SK-N-SH (cell line): ENCODE data around the gene ITGA2. TPM values are rescaled to one million over a fixed set of nuclear protein-coding genes. Genes with fewer than 3 reads are reported as not detected.

ENCODE experiments used
- CTCF ChIA-PET: fragments of 300-600, 350-600 bp; formaldehyde crosslinking; extraction: SDS; loops from one replicate; lab custom pipeline; 2021; lab: Yijun Ruan, JAX
- POLR2A ChIA-PET: fragments of 350-600 bp; sonication (Branson Sonifier 250); formaldehyde crosslinking; extraction: SDS; loops from one replicate; lab custom pipeline; 2020; ENCODE audit warnings: antibody characterized with exemption, inconsistent platforms; lab: Yijun Ruan, JAX
- DNase-seq: peaks from one replicate; pipeline ENCODE4 v3.0.0; 2012
- H2AFZ ChIP-seq: fragments of 200-600 bp; sonication (generic); 2 replicates; pipeline ENCODE4 v1.8.1; 2016; ENCODE audit warnings: antibody characterized with exemption, mild to moderate bottlenecking, low read depth
- H3F3A ChIP-seq: fragments of 200-600 bp; sonication (generic); replicated peaks from 2 replicates; pipeline ENCODE3; 2016; ENCODE audit warnings: antibody characterized with exemption, mild to moderate bottlenecking; ENCODE audit not compliant: insufficient read depth
- H3K27ac ChIP-seq, 2 experiments: fragments of 200-500 bp in 1 of 2; fragments of 200-600 bp in 1 of 2; sonication (Bioruptor generic) in 1 of 2; sonication (generic), shearing (Covaris generic) in 1 of 2; 2 replicates each; pipeline versions ENCODE4 v1.5.1 to v1.6.1; 2014 to 2016; ENCODE audit warnings: low read depth in 2 of 2, inconsistent platforms in 1 of 2, low read length in 1 of 2, mild to moderate bottlenecking in 1 of 2, mixed read lengths in 1 of 2
- H3K27me3 ChIP-seq: fragments of 200-600 bp; sonication (generic), shearing (Covaris generic); 2 replicates; pipeline ENCODE4 v1.6.1; 2016; ENCODE audit warnings: mixed run types; ENCODE audit not compliant: insufficient read depth
- H3K36me3 ChIP-seq, 2 experiments: fragments of 200-500 bp in 1 of 2; fragments of 200-600 bp in 1 of 2; sonication (Bioruptor generic) in 1 of 2; sonication (generic) in 1 of 2; replicated peaks in 1 of 2; 2 replicates each; pipeline versions ENCODE3 to v1.5.1; 2014 to 2016; ENCODE audit warnings: low read length in 1 of 2, mild to moderate bottlenecking in 1 of 2; ENCODE audit not compliant: insufficient read depth in 2 of 2, control insufficient read depth in 1 of 2
- H3K4me1 ChIP-seq, 2 experiments: fragments of 200-500 bp in 1 of 2; fragments of 200-600 bp in 1 of 2; sonication (Bioruptor generic) in 1 of 2; sonication (generic), shearing (Covaris generic) in 1 of 2; 2 replicates each; pipeline versions ENCODE4 v1.5.1 to v1.6.1; 2014 to 2016; ENCODE audit warnings: low read depth in 1 of 2, low read length in 1 of 2, mixed run types in 1 of 2; ENCODE audit not compliant: insufficient read depth in 2 of 2, control insufficient read depth in 1 of 2
- H3K4me2 ChIP-seq: fragments of 200-600 bp; sonication (generic), shearing (Covaris generic); 2 replicates; pipeline ENCODE4 v1.6.1; 2017; ENCODE audit warnings: mixed run types
- H3K4me3 ChIP-seq, 2 experiments: fragments of 200-500 bp in 1 of 2; fragments of 200-600 bp in 1 of 2; sonication (Bioruptor generic) in 1 of 2; sonication (generic), shearing (Covaris generic) in 1 of 2; 2 replicates each; pipeline versions ENCODE4 v1.5.1 to v1.8.1; 2014 to 2016; ENCODE audit warnings: low read depth in 2 of 2, inconsistent platforms in 1 of 2, low read length in 1 of 2, mild to moderate bottlenecking in 1 of 2, mixed read lengths in 1 of 2, moderate library complexity in 1 of 2
- H3K79me2 ChIP-seq: fragments of 200-600 bp; sonication (generic); 2 replicates; pipeline ENCODE4 v1.8.1; 2017; ENCODE audit warnings: mild to moderate bottlenecking; ENCODE audit not compliant: insufficient read depth
- H3K9ac ChIP-seq: fragments of 200-600 bp; sonication (generic); 2 replicates; pipeline ENCODE4 v1.6.1; 2017; ENCODE audit warnings: mixed run types
- H3K9me2 ChIP-seq: fragments of 200-600 bp; sonication (generic); 2 replicates; pipeline ENCODE4 v1.6.1; 2017; ENCODE audit warnings: mixed run types
- H3K9me3 ChIP-seq: fragments of 200-600 bp; sonication (generic); 2 replicates; pipeline ENCODE4 v1.6.1; 2017; ENCODE audit warnings: mixed run types, mild to moderate bottlenecking, moderate library complexity
- H4K20me1 ChIP-seq: fragments of 200-600 bp; sonication (generic); 2 replicates; pipeline ENCODE4 v1.6.1; 2017; ENCODE audit warnings: mild to moderate bottlenecking, mixed run types; ENCODE audit not compliant: insufficient read depth
- CHD2 ChIP-seq: fragments of 150-350 bp; IDR thresholded peaks from 2 replicates; pipeline ENCODE4 v1.6.1; 2018; ENCODE audit warnings: low read length; ENCODE audit not compliant: partially characterized antibody
- CTCF ChIP-seq: fragments of 200-600 bp; sonication (generic); IDR thresholded peaks from 2 replicates; pipeline ENCODE4 v1.6.1; 2017; ENCODE audit warnings: antibody characterized with exemption, mild to moderate bottlenecking, moderate library complexity
- EZH2phosphoT487 ChIP-seq: fragments of 200-600 bp; sonication (generic); IDR thresholded peaks from 2 replicates; pipeline ENCODE4 v1.6.1; 2017; ENCODE audit warnings: low read depth, mixed run types, mild to moderate bottlenecking, antibody characterized with exemption, moderate library complexity, borderline replicate concordance
- FOXM1 ChIP-seq: IDR thresholded peaks from 2 replicates; pipeline ENCODE4 v1.4.0; 2012; ENCODE audit warnings: low read depth, mild to moderate bottlenecking
- GABPA ChIP-seq: IDR thresholded peaks from 2 replicates; pipeline ENCODE4 v1.4.0; 2012; ENCODE audit warnings: low read depth, mild to moderate bottlenecking
- GATA2 ChIP-seq: sonication (generic); formaldehyde crosslinking; IDR thresholded peaks from 2 replicates; pipeline ENCODE4 v1.5.0; 2020; ENCODE audit warnings: mild to moderate bottlenecking, missing genetic modification reagents
- IRF3 ChIP-seq: fragments of 150-350 bp; IDR thresholded peaks from 2 replicates; pipeline ENCODE4 v1.6.1; 2016; ENCODE audit warnings: mild to moderate bottlenecking, low read depth, low read length
- JUND ChIP-seq: IDR thresholded peaks from 2 replicates; pipeline ENCODE4 v1.4.0; 2012
- MAX ChIP-seq: IDR thresholded peaks from 2 replicates; pipeline ENCODE4 v1.4.0; 2012; ENCODE audit warnings: low read depth
- MEF2A ChIP-seq: IDR thresholded peaks from 2 replicates; pipeline ENCODE4 v1.4.0; 2012; ENCODE audit warnings: low read depth, borderline replicate concordance
- NRF1 ChIP-seq: IDR thresholded peaks from 2 replicates; pipeline ENCODE4 v1.6.1; 2012; ENCODE audit warnings: low read depth, mild to moderate bottlenecking, low read length
- PBX3 ChIP-seq: IDR thresholded peaks from 2 replicates; pipeline ENCODE4; 2012
- RAD21 ChIP-seq: IDR thresholded peaks from 2 replicates; pipeline ENCODE4 v1.6.1; 2012; ENCODE audit warnings: mild to moderate bottlenecking, low read length
- RFX5 ChIP-seq: IDR thresholded peaks from 2 replicates; pipeline ENCODE4 v1.6.1; 2012; ENCODE audit warnings: mild to moderate bottlenecking, improper control_type of control experiment, low read length
- RXRA ChIP-seq: IDR thresholded peaks from 2 replicates; pipeline ENCODE4 v1.4.0; 2012; ENCODE audit warnings: low read depth, mild to moderate bottlenecking, borderline replicate concordance
- SMC3 ChIP-seq: IDR thresholded peaks from 2 replicates; pipeline ENCODE4 v1.6.1; 2012; ENCODE audit warnings: low read depth, low read length, improper control_type of control experiment
- TAF1 ChIP-seq: IDR thresholded peaks from 2 replicates; pipeline ENCODE4 v1.6.1; 2012; ENCODE audit warnings: low read depth, mild to moderate bottlenecking, low read length, moderate library complexity, borderline replicate concordance
- TCF12 ChIP-seq: IDR thresholded peaks from 2 replicates; pipeline ENCODE4 v1.4.0; 2012
- TEAD4 ChIP-seq: IDR thresholded peaks from 2 replicates; pipeline ENCODE4 v1.4.0; 2012; ENCODE audit warnings: mild to moderate bottlenecking, borderline replicate concordance; ENCODE audit not compliant: insufficient read depth
- USF1 ChIP-seq: IDR thresholded peaks from 2 replicates; pipeline ENCODE4 v1.4.0; 2012; ENCODE audit warnings: low read depth, borderline replicate concordance
- ZBTB33 ChIP-seq: IDR thresholded peaks from 2 replicates; pipeline ENCODE4 v1.4.0; 2012; ENCODE audit warnings: low read depth, borderline replicate concordance
- WGBS: methylation state at CpG from one replicate; pipeline ENCODE4 v1.1.6; 2017; ENCODE audit warnings: low lambda C conversion rate; 5-methylcytosine and 5-hydroxymethylcytosine counted together
- polyA plus RNA-seq, 3 experiments: library from polyadenylated mRNA; depleted of rRNA; stranded (reverse); fragments of >200 nt; gene quantifications; 2 replicates each; pipeline ENCODE4 v1.2.3, GENCODE V29; 2012

ITGA2 gene
- polyA plus RNA-seq, 1 of the 3 experiments (the other 2 are of a cell fraction) = 38.2 TPM

- no peak for TF ChIP-seq CHD2
- TF ChIP-seq RAD21 = no peak
- TF ChIP-seq JUND = no peak
- no peak for TF ChIP-seq GATA2
- no peak for TF ChIP-seq EZH2phosphoT487
- TF ChIP-seq TEAD4 = no peak
- TF ChIP-seq RFX5 = no peak
Measured at GRCh38 chr5:53069626-53070025, 80.5 kb downstream of the ITGA2 start (continued).

GRCh38 chr5:53071298-53071697 is 82.1 kb downstream of the ITGA2 start:
- Histone ChIP-seq H3K79me2 (0 out of 2 replicates have a peak, but pooled peaks cover 4% of the 10 kb centered on the region), H3K36me3 (peaks cover 87 to 99% of the 10 kb centered on the region in 2 experiments), H3K4me2 (no peak overlapping the region), H3K9ac (no peak overlapping the region), H3K9me2 (no peaks in the 10 kb centered on the region), H4K20me1 (no peaks in the 10 kb centered on the region), H3K27ac (peak overlapping the region in 1 of 2 experiments; percentile 58; a peak in 3 of 4 replicates), H3K27me3 (no peaks in the 10 kb centered on the region), H2AFZ (no peak overlapping the region), H3K4me3 (no peak overlapping the region), H3F3A (peaks cover 52% of the 10 kb centered on the region), H3K4me1 (peaks cover 0 to 2% of the 10 kb centered on the region in 2 experiments; a peak in 1 of 4 replicates), H3K9me3 (no peaks in the 10 kb centered on the region)
- TF ChIP-seq PBX3 = no peak
- no peak for TF ChIP-seq CHD2
- TF ChIP-seq GATA2 = no peak
- no peak for TF ChIP-seq USF1
- no peak for TF ChIP-seq ZBTB33
- no peak for TF ChIP-seq IRF3
- no peak for TF ChIP-seq RFX5
- TF ChIP-seq MEF2A = no peak
- TF ChIP-seq TAF1 = no peak
- TF ChIP-seq CTCF = no peak
- TF ChIP-seq SMC3 = no peak
- no peak for TF ChIP-seq NRF1
- TF ChIP-seq GABPA = no peak
- TF ChIP-seq FOXM1 = no peak
- no peak for TF ChIP-seq MAX
- no peak for TF ChIP-seq TEAD4
- no peak for TF ChIP-seq RXRA
- no peak for TF ChIP-seq TCF12
- CTCF ChIA-PET = interaction anchor here (0.8 to 1.0 kb wide), 2 partner anchors 118 to 123 kb away, joined by 3 to 4 read pairs; no protein-coding TSS in a partner anchor
- POLR2A ChIA-PET = no interaction called here
- DNase-seq = no peak
- WGBS = 98% methylated on average over 2 of the region's 2 CpGs
